IPS-NIHi7 (cell line): ENCODE measurements around the gene MYO16.

Experiments used
- DNase-seq: peaks from one replicate; pipeline ENCODE4 v3.0.0; 2012; ENCODE audit warnings: mixed read lengths; ENCODE audit errors: extremely low spot score

Gene MYO16

DNA sequence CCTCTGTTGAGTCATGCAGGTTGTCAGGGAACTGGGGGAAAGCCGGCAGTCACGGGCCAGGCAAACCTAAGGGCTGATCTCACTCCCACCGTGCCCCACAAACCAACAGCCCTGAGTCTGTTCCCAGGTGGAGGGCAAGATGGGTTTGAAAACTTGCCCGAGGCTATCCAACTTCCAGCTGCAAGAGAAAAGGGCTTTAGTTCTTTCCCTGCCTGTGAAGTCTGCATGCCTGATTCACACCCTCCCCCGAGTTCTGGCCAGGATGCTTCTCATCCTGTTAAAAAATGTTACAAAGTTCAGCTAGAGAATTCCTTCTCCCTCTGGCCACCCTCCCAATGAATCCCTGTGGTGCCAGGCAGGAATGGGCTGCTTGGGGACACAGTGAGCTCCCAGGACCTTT is 33.1 kb downstream of the MYO16 start:
- DNase-seq, result no peak

DNA sequence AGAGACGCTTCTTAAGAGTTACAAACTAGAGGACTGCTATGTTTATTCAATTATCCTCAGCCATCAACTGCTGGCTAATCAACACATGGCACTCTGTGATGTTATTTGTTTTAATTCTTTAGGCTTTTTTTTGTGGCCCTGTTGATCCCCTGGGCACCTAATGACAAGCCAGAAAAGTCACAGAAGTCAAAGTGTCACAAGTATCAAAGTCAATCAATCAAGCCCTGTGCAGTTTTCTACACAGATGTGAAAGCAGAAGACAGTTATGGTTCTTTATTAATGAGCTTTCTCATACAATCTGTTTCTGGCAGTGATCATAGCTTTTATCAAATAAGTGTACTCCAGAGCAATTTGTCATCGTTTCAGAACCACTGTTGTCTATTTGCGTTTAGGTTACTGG is 34.3 kb downstream of the MYO16 start:
- no peak for DNase-seq

- no peak for DNase-seq
These were observed 37.8 kb downstream of the MYO16 start for GRCh38 chr13:108667205-108667604.

GRCh38 chr13:108669381-108669780 is 40.0 kb downstream of the MYO16 start:
- DNase-seq, result no peak

DNA sequence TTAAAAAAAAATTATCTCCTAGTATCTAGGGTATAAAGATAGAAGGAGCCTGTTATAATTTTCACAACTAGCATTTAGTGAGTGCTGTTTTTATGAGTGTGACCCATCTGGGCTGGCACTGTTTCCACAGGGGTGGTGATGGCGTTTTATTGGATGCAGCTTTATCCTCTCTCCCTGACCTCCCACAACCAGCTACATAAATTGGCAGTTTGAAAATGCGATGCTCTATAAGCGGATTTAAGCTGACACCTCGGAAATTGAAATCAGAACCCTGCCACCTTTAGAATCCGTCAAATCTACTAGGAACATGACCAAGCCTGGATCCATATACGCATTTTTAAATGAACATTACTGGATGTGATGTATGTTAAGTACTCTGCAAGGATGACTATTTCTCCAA is 44.9 kb downstream of the MYO16 start:
- DNase-seq, result no peak

DNA sequence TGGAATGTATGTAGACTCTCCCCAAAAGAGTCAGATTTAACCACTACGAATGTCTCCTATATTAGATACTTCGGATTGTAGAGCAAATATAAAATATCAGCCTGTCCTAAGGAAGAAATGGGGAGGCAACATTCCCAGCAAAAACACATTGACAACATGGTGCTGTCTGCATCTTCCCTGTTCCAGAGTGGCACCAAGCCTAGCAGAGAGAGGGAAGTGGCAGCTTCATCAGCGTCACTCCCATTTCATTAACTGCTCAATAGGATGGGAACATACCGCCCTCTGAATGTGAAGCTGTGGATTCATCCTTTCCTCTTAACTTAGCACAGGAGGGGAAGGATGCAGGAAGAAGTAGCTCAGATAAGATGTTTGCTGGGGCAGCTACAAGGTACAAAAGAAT is 45.4 kb downstream of the MYO16 start:
- no peak for DNase-seq

- DNase-seq, result no peak
These were observed 47.2 kb downstream of the MYO16 start for GRCh38 chr13:108676620-108677019.

DNA sequence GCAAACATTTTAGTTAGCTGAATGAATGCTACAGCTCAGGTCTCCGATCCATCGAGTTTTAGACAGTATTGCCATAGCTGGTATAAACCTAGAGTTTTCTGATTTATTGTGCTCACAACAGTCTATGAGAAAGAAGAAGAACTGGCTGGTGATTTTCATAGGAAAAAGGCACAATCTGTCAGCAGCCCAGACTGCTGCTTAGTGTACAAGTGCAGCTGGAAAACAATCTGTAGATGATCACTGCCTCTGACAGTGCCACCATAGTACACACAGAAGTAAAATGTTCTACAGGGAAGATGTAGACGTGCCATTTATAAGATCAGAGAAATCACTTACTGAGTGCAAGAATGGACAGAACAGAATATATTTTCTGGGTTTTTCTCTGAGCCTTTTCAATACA is 48.4 kb downstream of the MYO16 start:
- DNase-seq, result no peak

GRCh38 chr13:108680011-108680410 is 50.6 kb downstream of the MYO16 start:
- DNase-seq, result no peak

DNA sequence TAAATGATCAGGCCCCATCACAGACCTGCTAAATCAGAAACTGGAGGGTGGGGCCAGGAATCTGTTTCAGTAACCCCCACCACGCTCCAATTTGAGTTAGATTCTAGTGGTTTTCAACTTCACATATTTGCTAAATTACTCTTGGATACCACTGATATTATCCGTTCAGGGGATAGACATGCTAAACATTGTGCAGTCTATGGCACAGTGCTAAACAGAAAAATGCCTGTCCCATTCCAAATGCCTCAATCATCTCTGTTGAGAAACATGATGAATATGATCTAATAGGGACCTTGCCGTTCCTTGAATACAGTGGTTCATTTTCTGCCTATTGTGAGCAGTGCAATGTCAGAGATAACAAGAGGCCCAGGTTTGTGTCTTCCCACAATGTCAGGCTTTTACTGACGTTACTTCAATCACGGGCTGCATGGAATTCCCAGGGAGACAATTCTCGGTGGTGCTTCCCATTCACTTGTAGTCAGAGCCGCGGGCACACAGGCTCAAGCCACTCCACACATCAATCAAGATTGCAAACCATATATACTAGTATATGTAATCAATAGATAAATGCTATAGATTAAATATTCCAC is 52.7 kb downstream of the MYO16 start:
- no peak for DNase-seq

DNA sequence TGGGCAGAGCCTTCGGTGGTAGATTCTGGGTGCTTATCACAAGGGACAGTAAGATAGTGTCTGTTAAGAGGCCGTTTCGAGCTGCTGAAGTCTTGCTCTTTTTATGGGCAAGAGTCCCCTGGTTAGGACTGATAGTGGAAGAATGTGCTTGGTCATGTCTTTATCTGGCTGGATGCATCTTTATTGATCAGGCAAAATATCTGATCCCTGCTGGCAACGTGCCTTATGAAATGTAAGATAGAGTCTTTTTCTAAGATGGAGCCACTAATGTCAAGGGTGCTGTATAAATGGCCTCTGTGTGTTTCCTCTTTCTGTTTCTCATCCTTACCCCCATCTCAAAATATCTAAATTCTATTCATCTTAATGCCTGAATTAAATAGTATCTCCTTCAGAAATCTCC is 53.3 kb downstream of the MYO16 start:
- no peak for DNase-seq

- no peak for DNase-seq
These were observed 56.6 kb downstream of the MYO16 start for GRCh38 chr13:108686027-108686426.

DNA sequence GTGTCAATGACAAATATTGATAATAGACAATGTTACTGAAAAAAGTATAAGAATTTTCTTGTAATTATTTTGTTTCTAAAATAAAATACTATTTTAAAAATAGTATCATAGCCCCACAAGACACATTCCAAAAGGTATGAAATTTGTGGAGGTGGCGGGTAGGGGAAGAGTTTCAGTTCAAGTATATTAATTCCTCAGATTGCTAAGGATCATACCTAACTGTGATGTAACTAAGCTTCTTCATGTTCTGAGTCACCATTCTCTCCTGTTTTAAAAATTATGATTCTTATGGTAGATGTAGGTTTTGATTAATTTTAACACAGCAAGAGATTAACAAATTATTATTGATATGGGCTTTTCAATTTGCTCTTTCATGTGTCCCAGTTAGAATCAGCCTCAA is 61.3 kb downstream of the MYO16 start:
- no peak for DNase-seq

- DNase-seq, result no peak
These were observed 71.2 kb downstream of the MYO16 start for GRCh38 chr13:108700422-108701170.

GRCh38 chr13:108702171-108702570 is 72.8 kb downstream of the MYO16 start:
- DNase-seq, result no peak

GRCh38 chr13:108705031-108705430 is 75.6 kb downstream of the MYO16 start:
- DNase-seq, result no peak

- DNase-seq, result no peak
These were observed 78.2 kb downstream of the MYO16 start for GRCh38 chr13:108707584-108707983.

GRCh38 chr13:108708921-108709320 is 79.5 kb downstream of the MYO16 start:
- no peak for DNase-seq

- no peak for DNase-seq
These were observed 82.0 kb downstream of the MYO16 start for GRCh38 chr13:108711386-108711785.

GRCh38 chr13:108725471-108725870 is 96.1 kb downstream of the MYO16 start:
- DNase-seq, result no peak

DNA sequence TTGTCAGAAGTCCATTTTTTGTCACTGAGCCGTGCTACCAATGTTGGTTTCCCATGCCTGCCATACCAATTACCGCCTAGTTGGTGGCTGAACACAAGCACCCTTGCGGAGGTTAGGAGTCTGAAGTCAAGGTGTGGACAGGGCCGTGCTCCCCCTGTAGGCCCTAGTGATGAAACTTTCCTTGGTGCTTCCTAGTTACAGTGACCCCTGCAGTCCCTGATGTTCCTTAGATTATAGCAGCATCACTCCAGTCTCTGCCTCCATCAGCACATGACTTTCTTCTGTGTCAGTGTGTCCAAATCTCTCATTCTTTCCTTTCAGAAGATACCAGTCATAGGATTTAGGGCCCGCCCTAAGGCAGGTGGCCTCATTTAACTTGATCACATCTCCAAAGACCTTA is 99.0 kb downstream of the MYO16 start:
- peak; percentile 76 for DNase-seq

DNA sequence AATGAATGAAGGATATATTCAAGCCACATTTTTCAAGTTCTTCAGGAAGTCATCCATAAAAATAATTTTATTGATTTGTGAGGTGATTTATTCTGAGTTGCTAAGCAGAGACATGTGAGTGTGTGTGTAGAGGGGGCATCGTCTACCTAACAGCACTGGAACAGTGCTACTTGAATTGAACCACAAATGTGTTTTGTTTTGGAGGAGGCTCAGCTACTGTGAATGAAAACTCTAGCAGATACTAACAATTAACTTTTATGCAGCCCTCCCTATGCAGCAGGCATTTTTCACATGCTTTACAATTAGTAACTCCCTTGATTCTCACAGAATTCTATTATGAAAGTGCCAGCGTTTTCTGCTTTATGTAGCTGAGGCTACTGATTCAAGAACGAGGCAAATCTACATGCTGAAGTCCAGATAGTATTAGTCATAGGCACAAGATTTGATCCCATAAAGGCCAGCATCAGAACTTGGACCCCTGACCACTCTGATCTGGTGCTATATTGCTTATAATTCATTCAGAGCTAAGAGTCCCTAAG is 103.7 kb downstream of the MYO16 start:
- no peak for DNase-seq

- peak; percentile 31 for DNase-seq
These were observed 105.3 kb downstream of the MYO16 start for GRCh38 chr13:108734676-108735075.
